CD1c-positive myeloid dendritic cell (primary cell): ENCODE measurements around the gene ASPSCR1.

Experiments
- DNase-seq: peaks from one replicate; pipeline ENCODE4 v3.0.0-alpha.2; 2016; ENCODE audit errors: extremely low spot score

ASPSCR1 gene

GRCh38 chr17:82039695-82040299 lies 62.4 kb downstream of the ASPSCR1 start:
- DNase-seq = no peak

GRCh38 chr17:82041144-82041814 lies 63.9 kb downstream of the ASPSCR1 start:
- DNase-seq = no peak

- DNase-seq = no peak
These were observed 65.2 kb downstream of the ASPSCR1 start for GRCh38 chr17:82042649-82043048.

- DNase-seq = no peak
These were observed 66.1 kb downstream of the ASPSCR1 start for GRCh38 chr17:82043507-82043906.

- no peak for DNase-seq
These were observed 68.6 kb downstream of the ASPSCR1 start for GRCh38 chr17:82045936-82046484.

- no peak for DNase-seq
These were observed 69.5 kb downstream of the ASPSCR1 start for GRCh38 chr17:82046903-82047302.

GRCh38 chr17:82047379-82047778 lies 70.0 kb downstream of the ASPSCR1 start:
- no peak for DNase-seq

- DNase-seq = no peak
These were observed 70.6 kb downstream of the ASPSCR1 start for GRCh38 chr17:82047914-82048570.

GRCh38 chr17:82048571-82048971 lies 71.1 kb downstream of the ASPSCR1 start:
- no peak for DNase-seq

GRCh38 chr17:82049106-82049505 lies 71.7 kb downstream of the ASPSCR1 start:
- DNase-seq = no peak

- no peak for DNase-seq
These were observed 72.1 kb downstream of the ASPSCR1 start for GRCh38 chr17:82049521-82049971.

- no peak for DNase-seq
These were observed 72.8 kb downstream of the ASPSCR1 start for GRCh38 chr17:82050152-82050760.

GRCh38 chr17:82050761-82051641 lies 73.6 kb downstream of the ASPSCR1 start:
- DNase-seq = no peak

GRCh38 chr17:82051776-82052637 lies 74.6 kb downstream of the ASPSCR1 start, which contains the start of the genes GPS1 and RFNG:
Gene GPS1, plus strand, starts transcription at chr17:82051898. Its CDS starts 34 bp downstream, at chr17:82051932.
Gene RFNG, minus strand, starts transcription at chr17:82051811. Its CDS starts 45 bp downstream, at chr17:82051766.
- peak; percentile 82 for DNase-seq

GRCh38 chr17:82052638-82053059 lies 75.2 kb downstream of the ASPSCR1 start:
- no peak for DNase-seq

GRCh38 chr17:82053130-82053529 lies 75.7 kb downstream of the ASPSCR1 start:
- no peak for DNase-seq

- DNase-seq = no peak
These were observed 76.3 kb downstream of the ASPSCR1 start for GRCh38 chr17:82053556-82054263.

- no peak for DNase-seq
These were observed 77.1 kb downstream of the ASPSCR1 start for GRCh38 chr17:82054351-82055022.
